Measurements from ENCODE around the gene FSD2.

Gene FSD2

GRCh38 chr15:82749951-82750830 lies 55.7 kb downstream of the FSD2 start:
- DNase-seq: peak; percentile 91 to 93 (median 92)

GRCh38 chr15:82748315-82748714 lies 57.6 kb downstream of the FSD2 start:
- Histone ChIP-seq H3K36me3 (ENCODE audit: control insufficient read depth in 4 of 4, insufficient read depth in 4 of 4, low read length in 3 of 4) (peaks cover 0 to 10% (median 4%) of the 10 kb centered on the region in 4 experiments), H3K4me3 (ENCODE audit: control insufficient read depth in 1 of 7, extremely low read depth in 1 of 7, insufficient read depth in 4 of 7, low read depth in 2 of 7, low read length in 6 of 7) (no peak overlapping the region), H3K27me3 (replicated peaks in 2 of 5; ENCODE audit: control insufficient read depth in 4 of 5, insufficient read depth in 5 of 5, low read length in 4 of 5) (no peaks in the 10 kb centered on the region), H3K9me3 (ENCODE audit: control extremely low read depth in 1 of 5, control insufficient read depth in 4 of 5, insufficient read depth in 2 of 5, low read depth in 1 of 5, low read length in 4 of 5) (no peaks in the 10 kb centered on the region), H3K27ac (ENCODE audit: insufficient read depth in 1 of 2, low read depth in 1 of 2, low read length in 2 of 2, poor library complexity in 1 of 2, severe bottlenecking in 2 of 2) (no peak overlapping the region), H3K4me1 (ENCODE audit: control extremely low read depth in 1 of 4, control insufficient read depth in 4 of 4, insufficient read depth in 4 of 4, low read length in 3 of 4) (peaks cover 17 to 25% (median 19%) of the 10 kb centered on the region in 4 experiments)
- CTCF ChIA-PET: no interaction called here
- POLR2A ChIA-PET: interaction anchor here (0.6 kb wide), 1 partner anchor 53 kb away, joined by 4 read pairs; no protein-coding TSS in a partner anchor
- DNase-seq: no peak

More at GRCh38 chr15:82749951-82750830, 55.7 kb downstream of the FSD2 start:
- Histone ChIP-seq H3K9me3 (ENCODE audit: control extremely low read depth in 1 of 5, control insufficient read depth in 4 of 5, insufficient read depth in 2 of 5, low read depth in 1 of 5, low read length in 4 of 5) (no peaks in the 10 kb centered on the region), H3K27me3 (replicated peaks in 2 of 5; ENCODE audit: control insufficient read depth in 4 of 5, insufficient read depth in 5 of 5, low read length in 4 of 5) (no peaks in the 10 kb centered on the region), H3K27ac (ENCODE audit: insufficient read depth in 1 of 2, low read depth in 1 of 2, low read length in 2 of 2, poor library complexity in 1 of 2, severe bottlenecking in 2 of 2) (peak overlapping the region; percentile 67 to 84), H3K36me3 (ENCODE audit: control insufficient read depth in 4 of 4, insufficient read depth in 4 of 4, low read length in 3 of 4) (peaks cover 6 to 25% (median 14%) of the 10 kb centered on the region in 4 experiments), H3K4me3 (ENCODE audit: control insufficient read depth in 1 of 7, extremely low read depth in 1 of 7, insufficient read depth in 4 of 7, low read depth in 2 of 7, low read length in 6 of 7) (peak overlapping the region; percentile 59 to 93 (median 89)), H3K4me1 (ENCODE audit: control extremely low read depth in 1 of 4, control insufficient read depth in 4 of 4, insufficient read depth in 4 of 4, low read length in 3 of 4) (peaks cover 17 to 25% (median 19%) of the 10 kb centered on the region in 4 experiments)
- WGBS (ENCODE audit: insufficient coverage): under 1% methylated on average over 31 of the region's 47 CpGs
- POLR2A ChIA-PET: interaction anchor here (1.0 to 1.2 kb wide), 2 partner anchors 61 to 210 kb away, joined by 3 to 4 read pairs; partner anchors contain the start of gene RPS17
- CTCF ChIA-PET: interaction anchor here (1.1 to 1.5 kb wide), 5 partner anchors 9 to 236 kb away, joined by 3 to 5 read pairs (median 3); partner anchors contain the start of gene RAMAC

GRCh38 chr15:82743810-82744209 lies 62.1 kb downstream of the FSD2 start:
- Histone ChIP-seq H3K4me1 (ENCODE audit: control extremely low read depth in 1 of 4, control insufficient read depth in 4 of 4, insufficient read depth in 4 of 4, low read length in 3 of 4) (no peaks in the 10 kb centered on the region), H3K36me3 (ENCODE audit: control insufficient read depth in 4 of 4, insufficient read depth in 4 of 4, low read length in 3 of 4) (no peaks in the 10 kb centered on the region), H3K27me3 (replicated peaks in 2 of 5; ENCODE audit: control insufficient read depth in 4 of 5, insufficient read depth in 5 of 5, low read length in 4 of 5) (no peaks in the 10 kb centered on the region), H3K27ac (ENCODE audit: insufficient read depth in 1 of 2, low read depth in 1 of 2, low read length in 2 of 2, poor library complexity in 1 of 2, severe bottlenecking in 2 of 2) (no peak overlapping the region), H3K9me3 (ENCODE audit: control extremely low read depth in 1 of 5, control insufficient read depth in 4 of 5, insufficient read depth in 2 of 5, low read depth in 1 of 5, low read length in 4 of 5) (no peaks in the 10 kb centered on the region), H3K4me3 (ENCODE audit: control insufficient read depth in 1 of 7, extremely low read depth in 1 of 7, insufficient read depth in 4 of 7, low read depth in 2 of 7, low read length in 6 of 7) (no peak overlapping the region)
- DNase-seq: no peak
- CTCF ChIA-PET: interaction anchor here (1.1 kb wide), 1 partner anchor 23 kb away, joined by 3 read pairs; no protein-coding TSS in a partner anchor
- POLR2A ChIA-PET: no interaction called here
- WGBS (ENCODE audit: insufficient coverage): 100% methylated on average over 1 of the region's 1 CpG

GRCh38 chr15:82742134-82742533 lies 63.7 kb downstream of the FSD2 start:
- H3K27me3 ChIP-seq (replicated peaks in 2 of 5; ENCODE audit: control insufficient read depth in 4 of 5, insufficient read depth in 5 of 5, low read length in 4 of 5): no peaks in the 10 kb centered on the region
- WGBS (ENCODE audit: insufficient coverage): 100% methylated on average over 3 of the region's 3 CpGs
- H3K36me3 ChIP-seq (ENCODE audit: control insufficient read depth in 4 of 4, insufficient read depth in 4 of 4, low read length in 3 of 4): no peaks in the 10 kb centered on the region
- DNase-seq: no peak
- CTCF ChIA-PET: no interaction called here
- POLR2A ChIA-PET: no interaction called here
- no peak overlapping the region for H3K27ac ChIP-seq (ENCODE audit: insufficient read depth in 1 of 2, low read depth in 1 of 2, low read length in 2 of 2, poor library complexity in 1 of 2, severe bottlenecking in 2 of 2)
- no peaks in the 10 kb centered on the region for H3K9me3 ChIP-seq (ENCODE audit: control extremely low read depth in 1 of 5, control insufficient read depth in 4 of 5, insufficient read depth in 2 of 5, low read depth in 1 of 5, low read length in 4 of 5)
- H3K4me3 ChIP-seq (ENCODE audit: control insufficient read depth in 1 of 7, extremely low read depth in 1 of 7, insufficient read depth in 4 of 7, low read depth in 2 of 7, low read length in 6 of 7): no peak overlapping the region
- no peaks in the 10 kb centered on the region for H3K4me1 ChIP-seq (ENCODE audit: control extremely low read depth in 1 of 4, control insufficient read depth in 4 of 4, insufficient read depth in 4 of 4, low read length in 3 of 4)

GRCh38 chr15:82739086-82739485 lies 66.8 kb downstream of the FSD2 start:
- no peaks in the 10 kb centered on the region for H3K27me3 ChIP-seq (replicated peaks in 2 of 5; ENCODE audit: control insufficient read depth in 4 of 5, insufficient read depth in 5 of 5, low read length in 4 of 5)
- H3K4me3 ChIP-seq (ENCODE audit: control insufficient read depth in 1 of 7, extremely low read depth in 1 of 7, insufficient read depth in 4 of 7, low read depth in 2 of 7, low read length in 6 of 7): no peak overlapping the region
- ChIA-PET CTCF (no interaction called here), POLR2A (no interaction called here)
- peak in 2 of 3 donors; percentile 8 to 14 for DNase-seq
- H3K9me3 ChIP-seq (ENCODE audit: control extremely low read depth in 1 of 5, control insufficient read depth in 4 of 5, insufficient read depth in 2 of 5, low read depth in 1 of 5, low read length in 4 of 5): no peaks in the 10 kb centered on the region
- peaks cover 0 to 5% (median 2%) of the 10 kb centered on the region in 4 experiments for H3K36me3 ChIP-seq (ENCODE audit: control insufficient read depth in 4 of 4, insufficient read depth in 4 of 4, low read length in 3 of 4)
- 73% methylated on average over 1 of the region's 2 CpGs for WGBS (ENCODE audit: insufficient coverage)
- H3K4me1 ChIP-seq (ENCODE audit: control extremely low read depth in 1 of 4, control insufficient read depth in 4 of 4, insufficient read depth in 4 of 4, low read length in 3 of 4): no peaks in the 10 kb centered on the region
- no peak overlapping the region for H3K27ac ChIP-seq (ENCODE audit: insufficient read depth in 1 of 2, low read depth in 1 of 2, low read length in 2 of 2, poor library complexity in 1 of 2, severe bottlenecking in 2 of 2)

GRCh38 chr15:82737975-82738374 lies 67.9 kb downstream of the FSD2 start:
- 85% methylated on average over 1 of the region's 2 CpGs for WGBS (ENCODE audit: insufficient coverage)
- peaks cover 0 to 5% (median 2%) of the 10 kb centered on the region in 4 experiments for H3K36me3 ChIP-seq (ENCODE audit: control insufficient read depth in 4 of 4, insufficient read depth in 4 of 4, low read length in 3 of 4)
- H3K9me3 ChIP-seq (ENCODE audit: control extremely low read depth in 1 of 5, control insufficient read depth in 4 of 5, insufficient read depth in 2 of 5, low read depth in 1 of 5, low read length in 4 of 5): no peaks in the 10 kb centered on the region
- ChIA-PET CTCF (no interaction called here), POLR2A (no interaction called here)
- no peak overlapping the region for H3K27ac ChIP-seq (ENCODE audit: insufficient read depth in 1 of 2, low read depth in 1 of 2, low read length in 2 of 2, poor library complexity in 1 of 2, severe bottlenecking in 2 of 2)
- no peaks in the 10 kb centered on the region for H3K4me1 ChIP-seq (ENCODE audit: control extremely low read depth in 1 of 4, control insufficient read depth in 4 of 4, insufficient read depth in 4 of 4, low read length in 3 of 4)
- H3K4me3 ChIP-seq (ENCODE audit: control insufficient read depth in 1 of 7, extremely low read depth in 1 of 7, insufficient read depth in 4 of 7, low read depth in 2 of 7, low read length in 6 of 7): no peak overlapping the region
- H3K27me3 ChIP-seq (replicated peaks in 2 of 5; ENCODE audit: control insufficient read depth in 4 of 5, insufficient read depth in 5 of 5, low read length in 4 of 5): no peaks in the 10 kb centered on the region
- peak in 2 of 3 donors; percentile 18 to 28 for DNase-seq

GRCh38 chr15:82731527-82731926 lies 74.3 kb downstream of the FSD2 start:
- ChIA-PET POLR2A (interaction anchor here (0.6 kb wide), 1 partner anchor 744 kb away, joined by 4 read pairs; no protein-coding TSS in a partner anchor), CTCF (interaction anchor here (0.6 kb wide), 1 partner anchor 57 kb away, joined by 3 read pairs; no protein-coding TSS in a partner anchor)
- DNase-seq: no peak
- WGBS (ENCODE audit: insufficient coverage): no CpG with 5 or more reads among the region's 2 CpGs
- Histone ChIP-seq H3K4me1 (ENCODE audit: control extremely low read depth in 1 of 4, control insufficient read depth in 4 of 4, insufficient read depth in 4 of 4, low read length in 3 of 4) (no peaks in the 10 kb centered on the region), H3K27me3 (replicated peaks in 2 of 5; ENCODE audit: control insufficient read depth in 4 of 5, insufficient read depth in 5 of 5, low read length in 4 of 5) (no peaks in the 10 kb centered on the region), H3K27ac (ENCODE audit: insufficient read depth in 1 of 2, low read depth in 1 of 2, low read length in 2 of 2, poor library complexity in 1 of 2, severe bottlenecking in 2 of 2) (no peak overlapping the region), H3K4me3 (ENCODE audit: control insufficient read depth in 1 of 7, extremely low read depth in 1 of 7, insufficient read depth in 4 of 7, low read depth in 2 of 7, low read length in 6 of 7) (no peak overlapping the region), H3K36me3 (ENCODE audit: control insufficient read depth in 4 of 4, insufficient read depth in 4 of 4, low read length in 3 of 4) (peaks cover 0 to 3% (median under 1%) of the 10 kb centered on the region in 4 experiments), H3K9me3 (ENCODE audit: control extremely low read depth in 1 of 5, control insufficient read depth in 4 of 5, insufficient read depth in 2 of 5, low read depth in 1 of 5, low read length in 4 of 5) (no peaks in the 10 kb centered on the region)

All from common myeloid progenitor, CD34-positive (primary cell).